ENCODE data around the gene BRCA2.

The BRCA2 gene

DNA sequence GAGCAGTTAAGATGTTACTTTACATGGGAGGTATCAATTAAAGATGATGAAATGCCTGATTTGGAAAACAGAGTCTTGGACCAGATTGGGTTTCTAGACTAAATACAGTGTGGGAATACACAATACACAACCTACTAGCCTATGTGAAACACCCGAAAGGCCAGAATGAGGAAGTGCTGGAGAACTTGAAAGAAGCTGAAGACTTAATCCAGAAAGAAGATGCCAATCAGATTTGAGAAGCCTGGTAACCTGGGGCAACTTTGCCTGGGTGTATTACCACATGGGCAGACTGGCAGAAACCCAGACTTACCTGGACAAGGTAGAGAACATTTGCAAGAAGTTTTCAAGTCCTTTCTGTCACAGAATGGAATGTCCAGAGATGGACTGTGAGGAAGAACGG lies 69.4 kb downstream of the BRCA2 start:
- DNase-seq, result no peak

DNA sequence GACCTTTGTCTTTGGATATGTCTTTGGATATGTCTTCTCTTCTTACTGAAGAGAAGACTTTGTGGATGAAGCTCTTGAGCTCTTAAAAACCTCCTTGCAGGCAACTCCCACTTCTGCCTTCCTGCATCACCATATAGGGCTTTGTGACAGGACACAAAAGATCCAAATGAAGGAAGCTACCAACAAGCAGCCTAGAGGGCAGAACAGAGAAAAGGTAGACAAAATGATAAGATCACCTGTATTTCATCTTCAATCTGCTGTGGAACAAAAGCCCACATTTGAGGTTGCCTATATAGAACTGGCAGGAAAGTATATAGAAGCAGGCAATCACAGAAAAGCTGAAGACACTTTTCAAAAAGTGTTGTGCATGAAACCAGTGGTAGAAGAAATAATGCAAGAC lies 70.1 kb downstream of the BRCA2 start:
- no peak for DNase-seq

DNA sequence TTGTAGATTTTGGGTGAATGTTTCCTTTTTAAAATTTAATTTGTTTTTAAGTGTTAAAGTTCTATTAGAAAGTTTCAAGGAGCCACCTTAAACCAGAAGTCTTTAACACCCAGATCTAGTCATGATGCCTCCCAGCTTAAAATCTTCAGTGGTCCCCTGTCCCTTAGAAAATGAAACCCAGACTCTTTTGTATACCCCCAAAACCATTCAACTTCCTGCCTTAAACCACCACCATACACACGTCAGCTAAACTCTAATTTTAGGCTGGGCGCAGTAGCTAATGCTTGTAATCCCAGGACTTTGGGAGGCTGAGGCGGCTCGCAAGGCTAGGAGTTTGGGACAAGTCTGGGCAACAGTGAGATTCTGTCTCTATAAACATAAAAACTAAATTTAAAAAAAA lies 74.7 kb downstream of the BRCA2 start:
- no peak for DNase-seq

DNA sequence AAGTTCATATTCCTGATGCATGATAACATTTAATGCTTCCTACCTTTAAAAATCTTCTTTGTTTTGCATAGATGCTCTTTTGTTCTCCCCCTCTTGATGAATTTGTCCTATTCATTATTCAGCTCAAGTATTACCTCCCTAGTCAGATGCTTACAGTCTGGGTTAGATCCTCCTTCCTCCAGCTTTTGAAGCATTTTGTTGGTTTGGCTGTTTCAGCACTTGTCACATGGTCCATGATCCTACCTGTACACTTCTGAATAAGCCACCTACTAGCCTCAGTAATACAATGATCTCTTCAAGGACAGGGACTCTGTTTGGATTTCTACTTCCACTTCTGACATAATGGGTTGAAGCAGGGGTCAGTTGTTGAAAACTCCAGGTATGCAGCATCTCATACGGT lies 75.2 kb downstream of the BRCA2 start:
- no peak for DNase-seq

DNA sequence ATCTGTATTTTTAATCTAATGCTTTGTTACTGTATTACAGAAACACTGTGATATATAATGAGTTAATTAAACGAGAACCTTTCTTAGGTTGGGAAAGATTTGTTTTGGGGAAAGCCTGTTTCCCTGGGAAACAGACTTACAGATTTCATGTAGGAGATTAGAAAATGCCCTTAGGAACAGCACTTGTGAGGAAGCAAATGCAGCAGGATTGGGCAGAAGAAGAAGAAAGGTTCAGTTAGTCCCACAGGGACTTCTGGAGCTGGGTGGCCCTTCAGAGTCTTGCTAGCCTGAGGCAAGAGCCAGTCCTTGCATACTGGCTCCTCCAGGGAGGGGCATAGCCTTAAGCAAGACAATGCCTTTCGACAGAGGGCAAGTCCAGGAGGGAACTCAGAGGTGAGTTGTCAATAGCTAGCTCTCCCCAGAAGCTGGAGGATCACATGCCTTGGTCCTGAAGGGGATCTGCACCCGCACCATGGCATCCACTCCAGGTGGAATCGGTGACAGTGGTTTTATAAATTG lies 75.9 kb downstream of the BRCA2 start:
- no peak for DNase-seq

DNA sequence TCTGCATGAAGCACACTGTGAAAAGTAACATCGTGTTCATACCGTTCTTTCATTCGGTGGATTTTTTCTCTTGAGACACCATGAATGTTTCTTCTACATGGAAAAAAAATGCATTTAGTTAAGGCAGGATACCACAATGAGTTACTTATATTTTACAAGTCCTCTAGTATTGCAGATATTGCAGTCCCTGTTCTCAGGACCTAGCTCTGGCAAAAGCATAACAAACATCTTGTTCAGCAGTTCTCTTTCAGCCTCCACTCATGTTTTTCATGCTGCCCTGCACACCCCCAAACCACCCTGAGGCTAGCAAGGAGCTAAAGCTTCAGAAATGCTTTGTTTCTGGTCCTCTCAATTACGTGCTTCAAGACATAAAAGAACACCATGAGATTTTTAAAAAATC lies 87.8 kb downstream of the BRCA2 start:
- no peak for DNase-seq

DNA sequence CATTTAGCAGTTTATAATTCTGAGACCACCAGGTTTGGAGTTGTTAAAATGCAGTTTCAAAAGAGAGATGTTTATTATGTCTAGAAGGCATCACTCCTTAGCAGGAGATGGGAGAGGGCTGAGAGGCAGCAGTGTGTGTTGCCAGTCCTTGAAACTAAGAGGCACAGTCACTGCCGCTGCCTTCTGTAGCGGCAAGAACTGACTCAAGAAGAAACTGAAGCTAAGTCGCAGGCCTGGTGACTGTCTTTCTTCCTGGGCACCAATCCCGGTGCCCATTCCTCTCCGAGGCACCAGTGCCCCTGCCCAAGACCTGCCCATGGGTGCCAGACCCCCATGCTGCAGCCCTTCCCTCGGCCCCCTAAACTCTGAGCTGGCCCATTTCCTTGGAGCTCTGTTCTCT lies 92.5 kb downstream of the BRCA2 start:
- no peak for DNase-seq

DNA sequence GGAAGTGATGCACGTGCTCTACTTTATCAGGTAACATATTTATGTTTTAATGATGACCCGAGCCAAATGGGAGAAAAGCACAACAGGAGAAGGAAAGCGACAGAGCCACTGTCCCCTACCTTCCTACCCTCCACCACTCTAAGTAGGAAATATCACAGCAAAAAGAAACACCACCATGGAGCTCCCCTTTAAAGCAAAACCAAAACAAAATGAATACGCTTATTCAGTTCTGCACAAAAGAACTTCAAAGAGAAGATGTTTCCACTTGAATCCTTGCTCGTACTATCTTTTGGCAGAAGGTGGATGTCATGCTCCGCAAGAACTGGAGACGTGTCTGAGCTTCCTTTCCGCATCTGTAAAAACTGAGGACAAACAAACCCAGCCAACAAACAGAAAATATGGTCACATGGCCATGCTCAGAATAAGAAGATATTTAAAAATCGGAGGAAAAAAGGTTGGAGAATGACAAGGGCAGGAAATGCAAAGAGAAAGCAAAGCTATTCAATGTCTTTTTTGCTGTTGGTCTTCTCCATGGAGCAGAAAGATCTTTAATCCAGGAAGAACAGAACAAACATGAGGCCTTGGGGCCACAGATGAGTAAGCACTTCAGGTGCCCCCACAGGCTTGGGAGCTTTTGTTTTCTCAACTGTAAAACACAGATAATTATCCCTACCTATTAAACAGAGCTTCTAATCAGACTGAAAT lies 93.1 kb downstream of the BRCA2 start:
- no peak for DNase-seq

DNA sequence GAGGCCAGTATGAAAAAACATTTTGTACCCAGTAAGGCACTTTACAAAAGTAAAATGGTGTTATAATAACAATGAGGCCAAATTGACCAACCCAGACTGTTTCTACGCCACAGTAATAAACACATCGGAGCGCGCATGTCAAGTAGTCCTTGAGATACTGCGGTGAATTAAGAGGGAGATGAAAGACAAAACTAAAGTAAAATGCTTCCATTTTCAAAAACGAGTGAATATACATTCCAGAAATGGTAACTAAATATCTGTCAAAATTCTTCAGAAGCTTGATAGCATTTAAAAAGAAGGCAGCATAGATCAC lies 93.6 kb downstream of the BRCA2 start:
- DNase-seq, result no peak

DNA sequence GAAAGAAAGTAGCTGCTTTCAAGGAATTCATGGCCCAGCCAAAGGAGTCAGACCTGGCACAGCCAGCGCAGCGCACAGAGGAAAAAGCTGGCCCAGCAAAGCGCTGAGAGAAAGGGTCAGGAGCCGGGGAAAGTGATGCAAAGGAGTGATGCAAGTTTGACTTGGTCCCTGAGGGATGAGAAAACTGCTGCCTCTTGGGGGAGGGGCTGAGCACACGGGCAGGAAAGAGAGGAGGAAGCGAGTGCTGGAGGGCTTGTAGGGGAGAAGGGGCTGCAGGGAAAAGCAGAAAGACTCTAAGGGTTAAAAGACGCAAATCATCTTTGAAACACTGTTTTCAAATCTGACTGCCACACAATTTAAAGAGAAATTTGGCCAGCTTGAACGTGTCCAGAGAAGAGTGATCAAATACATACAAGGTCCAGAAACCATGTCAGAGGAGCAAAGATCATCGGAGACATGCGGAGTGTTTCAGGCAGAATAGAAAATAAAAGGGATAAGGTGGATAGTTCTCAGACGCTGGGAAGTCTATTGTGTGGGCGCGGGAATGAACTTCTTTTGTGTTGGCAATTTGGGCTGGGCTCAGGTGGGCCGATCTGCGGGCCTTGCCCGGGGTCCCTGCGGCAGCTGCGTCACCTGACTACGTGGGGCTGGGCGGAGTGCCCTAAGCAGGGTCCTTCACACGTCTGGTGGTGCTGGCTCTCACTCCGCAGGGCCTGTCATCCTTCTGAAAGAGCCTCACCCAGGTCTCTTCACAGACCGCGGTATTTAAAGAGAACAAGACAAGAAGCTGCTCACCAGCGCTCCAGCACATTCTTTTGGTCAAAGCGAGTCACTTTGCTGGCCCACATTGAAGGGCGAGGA lies 94.5 kb downstream of the BRCA2 start:
- no peak for DNase-seq

DNA sequence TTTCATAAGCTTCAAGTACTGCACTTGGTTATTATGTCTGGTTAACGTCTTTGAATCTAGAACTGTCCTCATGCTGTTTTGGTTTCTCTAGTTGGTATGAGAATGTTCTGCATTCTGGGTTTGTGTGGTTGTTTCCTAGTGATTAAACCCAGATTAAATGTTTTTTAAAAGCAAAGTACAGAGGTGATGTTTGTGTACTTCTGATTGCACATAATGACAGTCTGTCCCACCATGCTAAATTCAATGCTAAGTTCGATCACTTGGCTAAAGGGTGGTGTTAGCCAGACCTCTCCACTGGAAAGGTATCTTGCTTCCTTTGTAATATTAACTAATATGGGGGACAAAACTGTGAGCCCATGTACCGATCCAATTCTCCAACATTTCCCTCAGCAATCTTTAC lies 98.0 kb downstream of the BRCA2 start:
- no peak for DNase-seq

DNA sequence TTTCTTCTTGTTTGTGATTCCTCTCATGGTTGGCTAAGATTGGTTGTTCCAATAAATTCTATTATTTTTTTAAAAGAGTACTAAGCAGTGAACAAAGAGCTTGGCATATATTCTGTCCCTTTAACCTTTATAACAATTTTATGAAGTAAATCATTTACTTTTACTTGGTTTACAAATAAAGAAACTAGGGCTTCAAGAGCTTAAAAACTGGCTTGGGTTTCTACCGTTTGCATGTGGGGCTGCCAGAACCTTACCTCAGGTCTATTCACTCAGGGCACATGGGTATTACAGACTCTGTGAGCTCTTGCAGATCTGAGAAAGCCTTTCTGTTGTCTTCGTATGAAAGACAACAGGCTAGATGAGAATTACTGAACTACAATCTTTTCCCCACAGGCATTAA lies 99.3 kb downstream of the BRCA2 start:
- no peak for DNase-seq

DNA sequence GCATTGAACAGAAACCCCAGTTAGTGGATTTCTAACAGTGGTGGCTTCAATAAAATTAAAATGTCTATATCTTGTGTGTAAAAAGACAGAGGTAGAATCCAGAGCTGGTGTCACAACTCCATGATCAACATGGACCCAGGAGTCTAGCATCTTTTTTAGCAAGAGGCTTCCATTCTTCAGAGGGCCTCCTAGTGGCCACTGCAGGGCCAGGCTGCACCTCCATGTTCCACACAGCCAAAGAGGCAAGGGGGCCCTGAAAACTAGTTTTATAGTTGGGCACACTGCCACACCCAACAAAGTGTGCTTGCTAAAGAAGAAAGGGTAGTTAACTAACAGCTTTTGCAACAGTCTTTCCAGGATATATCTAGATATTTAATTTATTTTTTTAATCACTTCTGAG lies 99.7 kb downstream of the BRCA2 start:
- DNase-seq, result no peak

DNA sequence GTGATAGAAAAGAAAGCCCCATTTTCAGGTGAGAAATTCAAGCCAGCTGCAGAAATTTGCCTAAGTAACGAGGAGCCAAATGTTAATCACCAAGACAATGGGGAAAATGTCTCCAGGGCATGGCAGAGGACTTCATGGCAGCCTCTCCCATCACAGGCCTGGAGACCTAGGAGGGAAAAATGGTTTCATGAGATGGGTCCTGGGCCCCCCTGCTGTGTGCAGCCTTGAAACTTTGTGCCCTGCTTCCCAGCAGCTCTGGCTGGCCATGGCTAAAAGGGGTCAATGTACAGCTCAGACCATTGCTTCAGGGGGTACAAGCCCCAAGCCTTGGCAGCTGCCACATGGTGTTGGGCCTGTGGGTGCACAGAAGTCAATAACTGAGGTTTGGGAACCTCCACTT lies 102.7 kb downstream of the BRCA2 start:
- no peak for DNase-seq

DNA sequence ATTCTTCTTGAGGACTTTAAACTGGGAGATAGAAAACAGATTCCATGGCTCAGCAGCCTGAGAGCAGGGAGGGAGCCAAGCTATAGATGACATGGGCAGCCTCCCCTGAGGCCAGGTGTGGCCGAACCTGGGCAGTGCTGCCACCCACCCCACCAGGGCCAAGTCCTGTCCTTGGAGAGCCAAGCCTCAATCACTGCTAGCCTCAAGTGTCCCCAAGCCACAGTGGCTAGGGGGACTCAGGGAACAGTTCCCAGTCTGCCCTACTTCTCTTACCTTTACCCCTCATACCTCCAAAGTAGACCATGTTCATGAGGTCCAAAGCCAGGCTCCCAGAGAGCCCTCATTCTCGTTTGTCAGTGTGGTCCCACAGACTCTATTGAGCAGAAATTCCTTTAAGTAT lies 104.6 kb downstream of the BRCA2 start:
- DNase-seq, result no peak

DNA sequence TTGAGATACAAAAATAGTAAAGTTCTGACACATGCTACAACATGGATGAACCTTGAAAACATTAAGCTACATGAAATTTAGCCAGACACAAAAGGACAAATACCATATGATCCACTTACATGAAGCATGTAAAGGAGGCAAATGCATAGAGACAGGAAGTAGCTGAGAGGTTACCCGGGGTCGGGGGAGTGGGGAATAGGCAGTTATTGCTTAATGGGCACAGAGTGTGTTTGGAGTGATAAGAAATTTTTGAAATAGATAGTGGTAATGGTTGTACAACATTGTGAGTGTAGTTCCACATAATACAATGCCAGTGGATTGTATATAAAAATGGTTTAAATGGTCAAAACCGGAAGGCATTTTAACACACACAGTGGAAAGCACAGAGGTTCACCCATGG lies 108.3 kb downstream of the BRCA2 start:
- no peak for DNase-seq

DNA sequence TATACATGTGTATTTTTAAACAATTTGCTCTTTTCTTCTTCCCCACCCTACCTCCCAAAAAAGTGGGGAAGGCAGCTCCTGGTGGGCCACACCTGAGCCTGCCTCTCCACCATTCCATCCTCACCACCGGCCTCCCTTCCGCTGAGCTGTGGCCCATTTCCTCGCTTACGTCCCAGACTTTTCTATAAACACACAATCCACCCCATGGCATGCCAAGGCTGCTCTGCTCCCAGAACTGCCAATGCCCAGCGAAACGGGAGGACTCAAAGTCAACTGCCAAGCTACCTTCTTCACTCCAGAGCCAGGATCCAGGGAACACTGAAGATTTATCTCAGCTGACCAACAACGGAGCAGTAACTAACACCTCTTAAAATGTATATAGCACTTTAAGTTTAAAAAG lies 109.8 kb downstream of the BRCA2 start:
- DNase-seq, result no peak

DNA sequence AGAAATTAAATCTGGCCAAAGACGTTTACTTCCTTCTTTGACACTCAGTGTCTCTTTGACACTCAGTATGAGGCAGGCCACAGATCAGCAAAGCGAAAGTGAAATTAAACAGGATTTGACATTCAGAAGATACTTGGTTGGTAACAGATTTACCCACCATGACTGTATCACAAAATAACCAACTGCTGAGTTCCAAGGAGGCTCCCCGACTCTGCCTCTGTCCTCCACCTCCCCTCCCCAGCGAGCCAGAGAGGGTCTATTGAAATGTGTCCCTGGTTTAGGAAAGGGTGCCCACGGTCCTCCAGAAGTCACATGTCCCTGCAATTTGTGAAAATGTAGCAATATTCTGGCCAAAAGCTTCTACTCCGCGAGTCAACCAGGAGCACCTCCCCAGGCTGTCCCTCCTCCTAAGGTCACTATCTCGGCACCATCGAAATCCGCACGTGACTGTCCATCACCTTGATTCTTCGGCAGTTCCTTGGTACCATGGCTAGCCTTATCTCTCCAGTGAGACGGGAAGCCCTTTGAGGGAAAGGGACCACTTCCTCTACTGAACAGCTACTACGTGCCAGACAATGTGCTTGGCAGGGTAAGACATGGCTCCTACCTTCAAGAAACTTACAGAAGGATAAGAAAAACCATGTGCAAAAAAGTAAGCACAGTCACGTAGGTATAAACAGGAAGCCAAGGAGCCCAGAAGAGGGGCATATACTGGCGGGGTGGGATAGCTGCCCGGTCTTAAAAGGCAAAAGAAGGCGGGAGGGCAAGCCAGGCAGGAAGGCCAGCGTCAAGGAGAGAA lies 111.1 kb downstream of the BRCA2 start:
- DNase-seq, result no peak

DNA sequence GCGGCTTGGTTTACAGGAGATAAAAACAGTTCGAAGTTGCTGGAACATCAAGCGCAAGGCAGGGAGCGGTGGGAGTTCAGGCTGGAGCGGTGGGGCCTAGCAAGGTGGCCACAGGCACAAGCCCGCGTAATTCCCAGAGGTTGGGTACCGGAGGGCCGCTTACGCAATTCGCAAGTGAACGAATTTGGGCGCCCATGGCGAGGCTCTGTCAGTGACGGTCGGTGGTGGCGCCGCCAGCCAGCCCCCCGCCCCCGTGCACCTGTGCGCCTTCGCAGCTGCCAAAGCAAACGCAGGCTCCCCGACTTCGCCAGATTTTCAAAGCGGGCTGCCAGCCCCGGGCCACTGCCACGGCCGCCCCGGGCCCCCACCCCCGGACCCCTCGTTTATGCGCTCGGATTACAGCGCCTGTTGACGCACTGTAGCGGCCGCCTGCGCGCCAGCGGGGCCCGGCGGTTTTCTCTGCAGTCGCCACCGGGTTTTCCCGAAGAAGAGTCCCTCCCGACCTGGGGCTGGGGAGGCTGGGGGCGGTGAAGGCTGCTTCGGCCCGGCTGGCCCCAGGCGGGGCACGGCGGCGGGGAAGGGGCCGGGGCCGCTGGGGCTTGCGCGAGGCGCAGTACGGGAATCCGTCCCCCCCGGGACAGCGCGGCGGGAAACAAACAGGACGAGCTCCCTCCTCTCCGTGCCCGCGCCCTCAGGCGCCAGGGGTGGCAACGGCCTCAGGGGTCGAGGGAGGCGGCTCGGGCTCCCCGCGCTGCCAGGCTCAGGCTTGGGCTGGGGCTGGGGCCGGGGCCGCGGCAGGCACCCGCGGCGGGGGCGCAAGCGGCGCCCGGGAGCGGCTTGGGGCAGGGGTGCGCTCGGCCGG lies 111.9 kb downstream of the BRCA2 start:
- no peak for DNase-seq

DNA sequence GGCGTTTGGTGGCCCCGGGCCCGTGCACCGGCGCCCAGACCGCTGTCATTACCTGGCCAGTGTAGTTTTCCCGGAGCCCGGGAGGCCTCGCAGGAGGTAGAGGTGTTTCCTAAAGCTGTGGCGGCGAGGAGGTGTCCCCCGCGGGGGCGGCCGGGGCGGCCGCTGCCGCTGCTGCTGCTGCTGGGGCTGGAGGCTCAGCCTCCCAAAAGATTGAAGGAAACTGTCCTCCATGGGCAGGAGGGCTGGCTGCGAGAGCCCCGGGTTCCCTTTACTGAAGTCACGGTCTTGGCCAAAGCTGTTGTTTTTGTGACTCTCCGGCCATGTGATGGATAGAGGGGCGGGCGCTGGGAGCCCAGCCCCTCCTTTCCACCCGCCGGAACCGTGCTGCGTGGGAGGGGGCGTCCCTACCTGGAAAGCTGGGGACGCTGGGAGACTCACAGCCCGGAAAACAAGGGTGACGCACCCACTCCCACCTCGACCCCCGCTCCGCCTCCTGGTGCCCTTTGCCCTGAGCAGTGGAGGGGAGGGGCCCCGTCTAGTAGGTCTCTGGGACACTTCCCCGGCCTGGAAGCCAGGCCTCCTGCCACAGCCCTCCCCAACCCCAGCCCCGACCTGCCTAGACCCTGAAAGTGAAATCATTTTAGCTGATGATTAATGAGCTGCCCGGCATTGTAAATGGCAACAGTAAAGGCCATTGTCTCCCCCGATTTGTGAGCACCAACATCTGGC lies 112.7 kb downstream of the BRCA2 start, which contains the start of gene N4BP2L1:
TSS of gene N4BP2L1 (minus strand) at position 279 of the 729 bp plus-strand sequence. CDS start at position 231, 48 bp downstream.
- no peak for DNase-seq

DNA sequence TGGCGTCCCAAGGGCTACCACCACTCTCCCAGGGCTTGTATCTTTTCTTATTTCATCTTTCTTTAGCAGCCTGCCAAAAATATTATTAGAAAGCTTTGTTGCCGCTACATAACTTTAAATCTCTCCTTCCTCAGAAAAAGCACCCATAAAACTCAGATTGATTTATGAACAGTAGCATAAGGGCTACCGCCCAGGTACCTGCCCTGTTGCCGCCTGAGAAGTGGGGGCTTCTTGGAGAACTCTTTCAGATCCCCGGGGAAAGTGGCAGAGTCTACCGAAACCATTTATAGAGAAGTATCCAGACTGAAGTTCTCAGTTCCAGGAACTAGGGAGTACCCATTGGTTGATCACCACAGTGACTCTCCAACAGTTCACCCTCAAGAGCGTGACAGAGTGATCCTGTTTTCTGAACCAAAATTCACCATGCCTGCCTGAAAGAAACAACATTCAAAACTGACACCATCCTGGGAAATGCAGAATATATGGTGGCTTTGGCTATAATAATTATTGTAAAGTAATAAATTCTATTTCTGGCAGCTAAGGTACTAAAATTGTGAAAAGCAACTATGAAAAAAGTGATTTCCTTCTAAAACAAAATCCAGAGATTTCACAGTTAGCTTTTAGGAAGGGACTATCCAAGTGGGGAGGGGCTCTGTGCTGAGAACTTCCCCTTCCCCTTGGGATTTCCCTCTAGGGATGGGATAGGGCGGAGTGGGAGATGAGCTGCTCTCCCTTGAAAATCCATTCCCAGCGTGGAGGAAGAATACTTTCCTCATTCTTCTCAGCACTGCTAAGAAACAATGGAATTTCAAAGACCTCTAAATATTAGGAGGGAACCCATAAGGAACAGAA lies 113.5 kb downstream of the BRCA2 start:
- no peak for DNase-seq
